Prostate gland (tissue), 2 donors: ENCODE results near the gene WFIKKN2. TPM values are rescaled to one million over a fixed set of nuclear protein-coding genes. Genes with fewer than 3 reads are reported as not detected.

ENCODE experiments used
- DNase-seq: peaks from one replicate; pipeline ENCODE4 v3.0.0-alpha.2; 2019; ENCODE audit warnings: low spot score
- H3K27ac ChIP-seq, 2 donors: fragments of 200-600 bp; sonication (generic); 2 replicates each; pipeline ENCODE4 v1.5.1; 2017 to 2019
- H3K27me3 ChIP-seq: fragments of 200-600 bp; sonication (generic); replicated peaks from 2 replicates; pipeline ENCODE4 v1.5.1; 2019; ENCODE audit not compliant: insufficient read depth
- H3K36me3 ChIP-seq, 2 donors: fragments of 200-600 bp; sonication (generic); 1 replicate in 1 of 2; 2 replicates in 1 of 2; pipeline versions ENCODE4 v1.5.1 to v1.8.1; 2017 to 2019
- H3K4me1 ChIP-seq: fragments of 200-600 bp; sonication (generic); replicated peaks from 2 replicates; pipeline ENCODE4 v1.5.1; 2019
- H3K4me3 ChIP-seq, 2 donors: fragments of 200-600 bp; sonication (generic); 2 replicates each; pipeline ENCODE4 v1.5.1; 2017 to 2019
- H3K9me3 ChIP-seq: fragments of 200-600 bp; sonication (generic); 2 replicates; pipeline ENCODE4 v1.5.1; 2017
- CTCF ChIP-seq, 4 experiments: fragments of 200-600 bp in 2 of 4; fragments of 450-650 bp in 2 of 4; sonication (generic) in 2 of 4; IDR thresholded peaks; 1 replicate in 3 of 4; 2 replicates in 1 of 4; pipeline ENCODE4 v1.5.1; 2016 to 2019; ENCODE audit warnings: antibody characterized with exemption in 4 of 4, mild to moderate bottlenecking in 2 of 4, moderate library complexity in 2 of 4
- POLR2A ChIP-seq: fragments of 450-650 bp; IDR thresholded peaks from one replicate; pipeline ENCODE4 v1.6.1; 2016; ENCODE audit warnings: antibody characterized with exemption, mild to moderate bottlenecking
- POLR2AphosphoS5 ChIP-seq: sonication (generic); formaldehyde crosslinking; IDR thresholded peaks from one replicate; pipeline ENCODE4 v1.6.1; 2017; ENCODE audit warnings: antibody characterized with exemption
- WGBS: methylation state at CpG from one replicate; pipeline ENCODE4 v1.1.5; 2018; 5-methylcytosine and 5-hydroxymethylcytosine counted together
- intact Hi-C: fragments of 100-400 bp; cut with DNase I; formaldehyde crosslinking; loops from one replicate; pipeline ENCODE4 v1.14.2; 2022
- small RNA-seq, 2 donors: library from RNA; depleted of rRNA; stranded (forward); fragments of <200 nt; gene quantifications; one replicate each; pipeline ENCODE3, GENCODE V24; 2016
- total RNA-seq, 2 donors: library from RNA; depleted of rRNA; stranded (reverse); fragments of >200 nt; gene quantifications; one replicate each; pipeline ENCODE4 v1.1.0, GENCODE V29; 2016

The WFIKKN2 gene
- total RNA-seq, 2 donors from 2014 or later = 0.18 to 2.4 TPM

DNA sequence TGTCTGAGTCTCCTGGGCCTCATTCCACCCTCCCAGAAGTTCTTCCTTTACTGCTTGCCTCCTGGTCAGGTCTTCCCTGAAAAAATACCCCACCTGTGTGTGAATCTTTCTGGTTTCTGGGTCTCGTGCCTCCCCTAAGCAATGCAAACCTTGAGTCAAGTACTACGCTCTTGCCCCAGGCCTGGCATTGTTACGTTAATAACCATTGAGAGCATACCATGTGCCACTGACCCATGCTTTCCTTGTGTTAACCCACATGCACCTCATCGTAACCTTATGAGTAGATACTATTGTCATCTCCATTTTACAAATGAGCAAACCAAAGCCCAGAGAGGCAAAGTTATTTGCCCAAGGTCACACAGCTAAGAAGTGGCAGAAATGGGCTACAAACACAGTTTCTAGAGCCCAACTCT, 56.2 kb downstream of the WFIKKN2 start:
- no peak overlapping the region for H3K4me3 ChIP-seq
- intact Hi-C loops = no loop called here
- no peaks in the 10 kb centered on the region for H3K27me3 ChIP-seq
- TF ChIP-seq POLR2AphosphoS5 (no peak), CTCF (IDR thresholded peaks at IDR 0.05) (no peak), POLR2A (no peak)
- no peak overlapping the region for H3K27ac ChIP-seq
- WGBS = 94% methylated on average over 4 of the region's 4 CpGs
- H3K4me1 ChIP-seq = no peaks in the 10 kb centered on the region
- H3K36me3 ChIP-seq = no peaks in the 10 kb centered on the region
- no peak for DNase-seq
- no peaks in the 10 kb centered on the region for H3K9me3 ChIP-seq

Small RNA genes within 50 kb of the gene (small RNA-seq; reads per million reads assigned to genes)
- gene AC005921.1 = 0 reads per million in 2 donors

Other genes with a start within 250 kb of the WFIKKN2 start
- 10 to 100 TPM; 65.9 to 66.1 TPM for gene ABCC3, start 200.7 kb upstream of the WFIKKN2 start, total RNA-seq
- gene ANKRD40, start 127.7 kb upstream of the WFIKKN2 start, total RNA-seq = 10 to 100 TPM; 31.2 to 36.0 TPM
- gene LUC7L3, start 116.0 kb upstream of the WFIKKN2 start, total RNA-seq = 100 to 1,000 TPM in 1 of 2 donors, 10 to 100 TPM in 1; 45.4 to 234 TPM
- gene ANKRD40CL, start 68.1 kb upstream of the WFIKKN2 start, total RNA-seq = not detected
- 10 to 100 TPM; 37.1 to 64.7 TPM for gene TOB1, start 30.8 kb downstream of the WFIKKN2 start, total RNA-seq